Vagina (tissue), 2 donors: Measurements from ENCODE around the gene UBE2E2.

Source experiments
- CTCF ChIP-seq, 3 experiments: fragments of 450-650 bp in 2 of 3; fragments of 200-600 bp in 1 of 3; sonication (generic) in 1 of 3; IDR thresholded peaks; one replicate each; pipeline ENCODE4 v1.5.1; 2017 to 2019; ENCODE audit warnings: antibody characterized with exemption in 3 of 3, mild to moderate bottlenecking in 2 of 3, moderate library complexity in 2 of 3
- POLR2A ChIP-seq, 2 donors: fragments of 450-650 bp; IDR thresholded peaks; one replicate each; pipeline ENCODE4 v1.6.1; 2017; ENCODE audit warnings: antibody characterized with exemption in 2 of 2, mild to moderate bottlenecking in 2 of 2, moderate library complexity in 2 of 2
- POLR2AphosphoS5 ChIP-seq, 2 donors: sonication (generic); formaldehyde crosslinking; IDR thresholded peaks; one replicate each; pipeline ENCODE4 v1.9.0; 2017; ENCODE audit warnings: antibody characterized with exemption in 2 of 2, mild to moderate bottlenecking in 2 of 2, low read depth in 1 of 2; ENCODE audit not compliant: insufficient read depth in 1 of 2

- TF ChIP-seq CTCF (IDR thresholded peaks at IDR 0.05) (no peak), POLR2AphosphoS5 (IDR thresholded peaks at IDR 0.05; ENCODE audit: insufficient read depth in 1 of 2, low read depth in 1 of 2) (no peak), POLR2A (IDR thresholded peaks at IDR 0.05) (no peak)
Observed at GRCh38 chr3:23294770-23295387, 91.8 kb downstream of the UBE2E2 start.
